MCF 10A (cell line): ENCODE results near the gene NTF4. TPM values are rescaled to one million over a fixed set of nuclear protein-coding genes. Genes with fewer than 3 reads are reported as not detected.
"Not testable (repeated sequence)": the region's sequence is repeated elsewhere in the genome, so short reads cannot be mapped to it uniquely, and the experiment has no call there.

Source experiments
- BruUV-seq: library from RNA; stranded (reverse); fragments of 400-500 nt; replicated peaks from 2 replicates; lab custom pipeline; 2021; lab: Mats Ljungman, UMichigan
- CTCF ChIA-PET: fragments of 300-600 bp; sonication (Branson Sonifier 250); formaldehyde crosslinking; extraction: SDS; loops from one replicate; lab custom pipeline; 2021; ENCODE audit warnings: antibody characterized with exemption, inconsistent platforms; lab: Yijun Ruan, JAX
- POLR2A ChIA-PET: fragments of 300-600, 350-650 bp; sonication (Branson Sonifier 250); formaldehyde crosslinking; extraction: SDS; loops from one replicate; lab custom pipeline; 2020; ENCODE audit warnings: antibody characterized with exemption, inconsistent platforms; lab: Yijun Ruan, JAX
- DNase-seq: peaks from one replicate; pipeline ENCODE4 v3.0.0-alpha.2; 2018; ENCODE audit not compliant: unreplicated experiment
- H3K27ac Mint-ChIP-seq: one replicate; pipeline ENCODE4 v1.8.0; 2022; ENCODE audit warnings: mild to moderate bottlenecking, low read depth, mixed read lengths; ENCODE audit not compliant: unreplicated experiment
- H3K27me3 Mint-ChIP-seq: one replicate; pipeline ENCODE4 v1.8.0; 2022; ENCODE audit warnings: mixed read lengths; ENCODE audit not compliant: insufficient read depth, unreplicated experiment
- H3K36me3 Mint-ChIP-seq: one replicate; pipeline ENCODE4 v1.8.0; 2022; ENCODE audit warnings: mild to moderate bottlenecking, moderate library complexity, mixed read lengths; ENCODE audit not compliant: insufficient read depth, unreplicated experiment
- H3K4me1 Mint-ChIP-seq: one replicate; pipeline ENCODE4 v1.8.0; 2022; ENCODE audit warnings: mixed read lengths; ENCODE audit not compliant: insufficient read depth, unreplicated experiment
- H3K4me3 Mint-ChIP-seq: one replicate; pipeline ENCODE4 v1.8.0; 2022; ENCODE audit warnings: mild to moderate bottlenecking, moderate library complexity, mixed read lengths; ENCODE audit not compliant: unreplicated experiment
- H3K9me3 Mint-ChIP-seq: one replicate; pipeline ENCODE4 v1.8.0; 2022; ENCODE audit warnings: mixed read lengths; ENCODE audit not compliant: unreplicated experiment
- CTCF ChIP-seq: fragments of 200-600 bp; IDR thresholded peaks from one replicate; pipeline ENCODE4 v1.8.0; 2022; ENCODE audit warnings: antibody characterized with exemption, mild to moderate bottlenecking; ENCODE audit not compliant: unreplicated experiment
- intact Hi-C: fragments of 100-400 bp; cut with micrococcal nuclease; formaldehyde crosslinking; loops from 2 replicates; pipeline ENCODE4 v1.14.1; 2022
- total RNA-seq: library from RNA; stranded (reverse); gene quantifications from 2 replicates; pipeline ENCODE4 v1.2.3, GENCODE V29; 2022

NTF4 gene
- total RNA-seq, 1 experiment from 2014 or later = 7.8 TPM

GRCh38 chr19:49061000-49061399 lies 3.6 kb downstream of the NTF4 start:
- no peak overlapping the region for H3K27ac Mint-ChIP-seq
- CTCF ChIA-PET = no interaction called here

DNA sequence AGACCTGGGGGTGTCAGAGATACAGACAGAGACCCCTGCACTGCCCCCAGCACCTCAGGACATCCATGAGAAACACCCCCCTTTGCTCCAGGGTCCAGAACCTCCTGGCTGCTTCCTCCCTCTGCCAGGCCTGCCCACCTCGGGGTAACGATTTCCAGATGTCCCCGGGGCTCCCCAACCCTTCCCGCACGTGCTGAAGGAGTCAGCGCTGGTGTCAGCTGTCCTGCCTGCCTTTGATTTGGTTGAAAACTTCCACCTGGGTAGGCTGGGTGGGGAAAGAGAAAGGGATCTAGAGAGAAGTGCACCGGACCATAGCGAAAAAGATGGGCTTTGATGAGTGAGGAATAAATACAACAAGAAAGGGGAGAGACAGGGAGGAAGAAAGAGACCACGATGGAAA lies 5.6 kb downstream of the NTF4 start:
- TF ChIP-seq CTCF = no peak
- POLR2A ChIA-PET = interaction anchor here (0.6 kb wide), 1 partner anchor 439 kb away, joined by 3 read pairs; no protein-coding TSS in a partner anchor
- Mint-ChIP-seq H3K27ac (no peak overlapping the region), H3K9me3 (no peaks in the 10 kb centered on the region), H3K4me1 (peaks cover 17% of the 10 kb centered on the region), H3K4me3 (no peak overlapping the region), H3K27me3 (no peaks in the 10 kb centered on the region), H3K36me3 (peaks cover 4% of the 10 kb centered on the region)
- intact Hi-C loops = no loop called here
- no peak for DNase-seq
- CTCF ChIA-PET = interaction anchor here (0.6 to 1.2 kb wide), 3 partner anchors 16 to 91 kb away, joined by 4 to 5 read pairs (median 4); no protein-coding TSS in a partner anchor
- BruUV-seq = no TSS peak

More at GRCh38 chr19:49061000-49061399, 3.6 kb downstream of the NTF4 start:
- DNase-seq = no peak
- peaks cover 11% of the 10 kb centered on the region for H3K36me3 Mint-ChIP-seq
- H3K4me1 Mint-ChIP-seq = peaks cover 17% of the 10 kb centered on the region
- H3K27me3 Mint-ChIP-seq = peaks cover 10% of the 10 kb centered on the region
- H3K9me3 Mint-ChIP-seq = no peaks in the 10 kb centered on the region
- TF ChIP-seq CTCF = no peak
- intact Hi-C loops = no loop called here
- POLR2A ChIA-PET = interaction anchor here (0.8 kb wide), 1 partner anchor 96 kb away, joined by 3 read pairs; the partner anchor contains the start of gene FTL
- BruUV-seq = no TSS peak
- no peak overlapping the region for H3K4me3 Mint-ChIP-seq

DNA sequence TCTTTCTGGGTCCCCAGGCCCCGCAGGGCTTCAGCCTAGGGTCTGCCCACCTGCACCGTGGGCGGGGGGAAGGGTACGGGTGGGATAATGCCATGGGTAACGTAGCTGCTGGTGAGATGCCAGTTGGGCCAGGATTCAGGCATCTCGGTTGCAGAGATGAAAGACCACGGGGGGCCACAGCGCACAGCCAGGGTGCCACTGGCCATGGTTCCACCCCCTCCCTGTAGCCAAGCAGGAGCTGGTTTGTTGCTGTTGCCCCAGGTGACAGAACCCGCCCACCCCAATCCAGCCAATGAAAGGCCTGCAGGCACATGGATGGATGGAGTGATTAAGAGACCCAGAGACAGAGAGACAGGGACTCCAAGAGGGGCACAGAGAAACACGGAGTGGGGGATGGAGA lies 6.1 kb downstream of the NTF4 start:
- Mint-ChIP-seq H3K4me1 (peaks cover 17% of the 10 kb centered on the region), H3K36me3 (peaks cover 2% of the 10 kb centered on the region), H3K27ac (no peak overlapping the region), H3K9me3 (no peaks in the 10 kb centered on the region), H3K4me3 (no peak overlapping the region), H3K27me3 (no peaks in the 10 kb centered on the region)
- ChIA-PET CTCF (interaction anchor here (0.6 to 1.2 kb wide), 2 partner anchors 16 to 92 kb away, joined by 4 to 5 read pairs; no protein-coding TSS in a partner anchor), POLR2A (interaction anchor here (0.6 kb wide), 1 partner anchor 438 kb away, joined by 3 read pairs; no protein-coding TSS in a partner anchor)
- DNase-seq = peak; percentile 26
- BruUV-seq = no TSS peak
- TF ChIP-seq CTCF = no peak
- intact Hi-C loops = no loop called here

GRCh38 chr19:49057636-49058234 lies 6.9 kb downstream of the NTF4 start, which contains the start of gene CGB7:
Gene CGB7 (minus strand): TSS chr19:49057749. CDS start chr19:49055375, 2,374 bp downstream.
- Mint-ChIP-seq H3K9me3 (no peaks in the 10 kb centered on the region), H3K27ac (no peak within 1 kb of the TSS), H3K4me1 (peaks cover 17% of the 10 kb centered on the region), H3K36me3 (no peaks in the 10 kb centered on the region), H3K27me3 (no peaks in the 10 kb centered on the region), H3K4me3 (peak within 1 kb of the TSS; percentile 64)
- no peak for TF ChIP-seq CTCF
- DNase-seq = peak; percentile 76
- ChIA-PET POLR2A (interaction anchor here (0.6 to 2.6 kb wide), 5 partner anchors 38 to 158 kb away, joined by 3 to 22 read pairs (median 6); partner anchors contain the start of genes GYS1, NUCB1 and RUVBL2), CTCF (interaction anchor here (0.6 to 1.0 kb wide), 2 partner anchors 28 to 38 kb away, joined by 3 to 4 read pairs; no protein-coding TSS in a partner anchor)
- no TSS peak for BruUV-seq
- intact Hi-C loops = no loop called here

- intact Hi-C loops, BruUV-seq, DNase-seq, H3K27me3 Mint-ChIP-seq, H3K9me3 Mint-ChIP-seq, H3K36me3 Mint-ChIP-seq, H3K27ac Mint-ChIP-seq: not testable (repeated sequence)
- CTCF ChIA-PET = interaction anchor here (0.6 to 1.4 kb wide), 6 partner anchors 8 to 1708 kb away, joined by 3 to 6 read pairs (median 4); no protein-coding TSS in a partner anchor
- Mint-ChIP-seq H3K4me1 (peaks cover 17% of the 10 kb centered on the region), H3K4me3 (peak overlapping the region; percentile 64)
- POLR2A ChIA-PET = interaction anchor here (0.6 to 2.6 kb wide), 6 partner anchors 13 to 157 kb away, joined by 3 to 22 read pairs (median 4); partner anchors contain the start of genes GYS1, NUCB1 and RUVBL2
Measured at GRCh38 chr19:49056902-49057596, 7.6 kb downstream of the NTF4 start.
